SK-N-SH treated with all-trans-retinoic acid at 6 μM for 48 hours (cell line): ENCODE measurements around the gene CRADD.

Source experiments
- ATAC-seq: fragments of 200-7000 bp; cut with Tn5 transposase; 3 replicates; pipeline ENCODE4 v1.9.1; 2020; ENCODE audit warnings: mild to moderate bottlenecking, moderate library complexity
- ARNTL ChIP-seq: fragments of 450-650 bp; formaldehyde crosslinking; IDR thresholded peaks from 2 replicates; pipeline ENCODE4 v1.5.0; 2020; ENCODE audit warnings: low read depth, mild to moderate bottlenecking, moderate library complexity, borderline replicate concordance
- BACH2 ChIP-seq: fragments of 250-450 bp; sonication (Bioruptor Pico); IDR thresholded peaks from 2 replicates; pipeline ENCODE4 v1.9.0; 2021; ENCODE audit warnings: mild to moderate bottlenecking, borderline replicate concordance
- CSRNP3 ChIP-seq: fragments of 250-450 bp; sonication (Bioruptor Pico); IDR thresholded peaks from 2 replicates; pipeline ENCODE4 v1.5.1; 2021; ENCODE audit warnings: mild to moderate bottlenecking, moderate library complexity
- GLIS3 ChIP-seq: fragments of 250-450 bp; sonication (Bioruptor Pico); IDR thresholded peaks from 2 replicates; pipeline ENCODE4 v1.5.0; 2020; ENCODE audit warnings: mild to moderate bottlenecking, moderate library complexity
- ISL1 ChIP-seq: fragments of 250-450 bp; sonication (Bioruptor Pico); IDR thresholded peaks from 2 replicates; pipeline ENCODE4 v2.1.2; 2022; ENCODE audit warnings: mild to moderate bottlenecking, moderate library complexity
- OSR1 ChIP-seq: fragments of 250-450 bp; sonication (Bioruptor Pico); IDR thresholded peaks from 2 replicates; pipeline ENCODE4 v1.8.0; 2022; ENCODE audit warnings: moderate library complexity, mild to moderate bottlenecking, inconsistent platforms
- PPARA ChIP-seq: fragments of 250-450 bp; sonication (Bioruptor Pico); IDR thresholded peaks from 2 replicates; pipeline ENCODE4 v1.5.0; 2020; ENCODE audit warnings: mild to moderate bottlenecking, borderline replicate concordance
- RARB ChIP-seq: fragments of 250-450 bp; sonication (Bioruptor Pico); IDR thresholded peaks from 2 replicates; pipeline ENCODE4 v1.8.0; 2021; ENCODE audit warnings: mild to moderate bottlenecking, moderate library complexity
- SNAI2 ChIP-seq: fragments of 250-450 bp; sonication (Bioruptor Pico); IDR thresholded peaks from 2 replicates; pipeline ENCODE4 v1.5.0; 2020; ENCODE audit warnings: mild to moderate bottlenecking, moderate library complexity
- TCF4 ChIP-seq: fragments of 250-450 bp; sonication (Bioruptor Pico); IDR thresholded peaks from 2 replicates; pipeline ENCODE4 v1.8.0; 2021; ENCODE audit warnings: mild to moderate bottlenecking, moderate library complexity, borderline replicate concordance
- TOX ChIP-seq: fragments of 250-450 bp; sonication (Bioruptor Pico); IDR thresholded peaks from 2 replicates; pipeline ENCODE4 v1.8.0; 2021; ENCODE audit warnings: mild to moderate bottlenecking, moderate library complexity, borderline replicate concordance
- ZFP3 ChIP-seq: fragments of 250-450 bp; sonication (Bioruptor Pico); IDR thresholded peaks from 2 replicates; pipeline ENCODE4 v1.5.0; 2020; ENCODE audit warnings: mild to moderate bottlenecking, moderate library complexity
- ZFP30 ChIP-seq: fragments of 450-650 bp; formaldehyde crosslinking; IDR thresholded peaks from 2 replicates; pipeline ENCODE4 v1.5.0; 2022; ENCODE audit warnings: mild to moderate bottlenecking, moderate library complexity
- ZNF565 ChIP-seq: fragments of 450-650 bp; formaldehyde crosslinking; conservative IDR thresholded peaks from 2 replicates; pipeline ENCODE4 v1.5.0; 2020; ENCODE audit warnings: low read depth, mild to moderate bottlenecking, moderate library complexity
- ZNF70 ChIP-seq: fragments of 450-650 bp; formaldehyde crosslinking; IDR thresholded peaks from 2 replicates; pipeline ENCODE4 v1.5.0; 2020; ENCODE audit warnings: mild to moderate bottlenecking, moderate library complexity
- ZNF8 ChIP-seq: fragments of 450-650 bp; formaldehyde crosslinking; IDR thresholded peaks from 2 replicates; pipeline ENCODE4 v1.5.0; 2020; ENCODE audit warnings: mild to moderate bottlenecking, moderate library complexity
- TF ChIP-seq, protein P1 (sequence below): fragments of 250-450 bp; sonication (Bioruptor Pico); IDR thresholded peaks from 2 replicates; pipeline ENCODE4 v1.8.0; 2020; ENCODE audit warnings: mild to moderate bottlenecking, moderate library complexity, borderline replicate concordance
- TF ChIP-seq, protein P2 (sequence below): fragments of 250-450 bp; sonication (Bioruptor Pico); IDR thresholded peaks from 2 replicates; pipeline ENCODE4 v1.8.0; 2021; ENCODE audit warnings: low read depth, mild to moderate bottlenecking, moderate library complexity, borderline replicate concordance
- TF ChIP-seq, protein P3 (sequence below): fragments of 250-450 bp; sonication (Bioruptor Pico); IDR thresholded peaks from 2 replicates; pipeline ENCODE4 v1.5.0; 2020; ENCODE audit warnings: mild to moderate bottlenecking, moderate library complexity
- TF ChIP-seq, protein P4 (sequence below): fragments of 250-450 bp; sonication (Bioruptor Pico); IDR thresholded peaks from 2 replicates; pipeline ENCODE4 v1.5.1; 2020; ENCODE audit warnings: low read depth, mild to moderate bottlenecking, moderate library complexity

CRADD gene

GRCh38 chr12:93634416-93634815 lies 42.8 kb upstream of the CRADD start:
- TF ChIP-seq ARNTL (CRISPR knock-in tag), result no peak
- TF ChIP-seq CSRNP3 (CRISPR knock-in tag), result no peak
- no peak for TF ChIP-seq ZNF565 (CRISPR knock-in tag)
- no peak for TF ChIP-seq SNAI2 (CRISPR knock-in tag)
- no peak for TF ChIP-seq ZFP30 (CRISPR knock-in tag)
- TF ChIP-seq, protein P1, sequence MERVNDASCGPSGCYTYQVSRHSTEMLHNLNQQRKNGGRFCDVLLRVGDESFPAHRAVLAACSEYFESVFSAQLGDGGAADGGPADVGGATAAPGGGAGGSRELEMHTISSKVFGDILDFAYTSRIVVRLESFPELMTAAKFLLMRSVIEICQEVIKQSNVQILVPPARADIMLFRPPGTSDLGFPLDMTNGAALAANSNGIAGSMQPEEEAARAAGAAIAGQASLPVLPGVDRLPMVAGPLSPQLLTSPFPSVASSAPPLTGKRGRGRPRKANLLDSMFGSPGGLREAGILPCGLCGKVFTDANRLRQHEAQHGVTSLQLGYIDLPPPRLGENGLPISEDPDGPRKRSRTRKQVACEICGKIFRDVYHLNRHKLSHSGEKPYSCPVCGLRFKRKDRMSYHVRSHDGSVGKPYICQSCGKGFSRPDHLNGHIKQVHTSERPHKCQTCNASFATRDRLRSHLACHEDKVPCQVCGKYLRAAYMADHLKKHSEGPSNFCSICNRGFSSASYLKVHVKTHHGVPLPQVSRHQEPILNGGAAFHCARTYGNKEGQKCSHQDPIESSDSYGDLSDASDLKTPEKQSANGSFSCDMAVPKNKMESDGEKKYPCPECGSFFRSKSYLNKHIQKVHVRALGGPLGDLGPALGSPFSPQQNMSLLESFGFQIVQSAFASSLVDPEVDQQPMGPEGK (CRISPR knock-in tag), result no peak
- no peak for TF ChIP-seq TOX (CRISPR knock-in tag)
- TF ChIP-seq, protein P2, sequence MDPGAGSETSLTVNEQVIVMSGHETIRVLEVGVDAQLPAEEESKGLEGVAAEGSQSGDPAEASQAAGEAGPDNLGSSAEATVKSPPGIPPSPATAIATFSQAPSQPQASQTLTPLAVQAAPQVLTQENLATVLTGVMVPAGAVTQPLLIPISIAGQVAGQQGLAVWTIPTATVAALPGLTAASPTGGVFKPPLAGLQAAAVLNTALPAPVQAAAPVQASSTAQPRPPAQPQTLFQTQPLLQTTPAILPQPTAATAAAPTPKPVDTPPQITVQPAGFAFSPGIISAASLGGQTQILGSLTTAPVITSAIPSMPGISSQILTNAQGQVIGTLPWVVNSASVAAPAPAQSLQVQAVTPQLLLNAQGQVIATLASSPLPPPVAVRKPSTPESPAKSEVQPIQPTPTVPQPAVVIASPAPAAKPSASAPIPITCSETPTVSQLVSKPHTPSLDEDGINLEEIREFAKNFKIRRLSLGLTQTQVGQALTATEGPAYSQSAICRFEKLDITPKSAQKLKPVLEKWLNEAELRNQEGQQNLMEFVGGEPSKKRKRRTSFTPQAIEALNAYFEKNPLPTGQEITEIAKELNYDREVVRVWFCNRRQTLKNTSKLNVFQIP (CRISPR knock-in tag), result no peak
- TF ChIP-seq GLIS3 (CRISPR knock-in tag), result no peak
- no peak for TF ChIP-seq BACH2
- no peak for TF ChIP-seq OSR1 (CRISPR knock-in tag)
- TF ChIP-seq TCF4 (CRISPR knock-in tag), result no peak
- TF ChIP-seq, protein P3, sequence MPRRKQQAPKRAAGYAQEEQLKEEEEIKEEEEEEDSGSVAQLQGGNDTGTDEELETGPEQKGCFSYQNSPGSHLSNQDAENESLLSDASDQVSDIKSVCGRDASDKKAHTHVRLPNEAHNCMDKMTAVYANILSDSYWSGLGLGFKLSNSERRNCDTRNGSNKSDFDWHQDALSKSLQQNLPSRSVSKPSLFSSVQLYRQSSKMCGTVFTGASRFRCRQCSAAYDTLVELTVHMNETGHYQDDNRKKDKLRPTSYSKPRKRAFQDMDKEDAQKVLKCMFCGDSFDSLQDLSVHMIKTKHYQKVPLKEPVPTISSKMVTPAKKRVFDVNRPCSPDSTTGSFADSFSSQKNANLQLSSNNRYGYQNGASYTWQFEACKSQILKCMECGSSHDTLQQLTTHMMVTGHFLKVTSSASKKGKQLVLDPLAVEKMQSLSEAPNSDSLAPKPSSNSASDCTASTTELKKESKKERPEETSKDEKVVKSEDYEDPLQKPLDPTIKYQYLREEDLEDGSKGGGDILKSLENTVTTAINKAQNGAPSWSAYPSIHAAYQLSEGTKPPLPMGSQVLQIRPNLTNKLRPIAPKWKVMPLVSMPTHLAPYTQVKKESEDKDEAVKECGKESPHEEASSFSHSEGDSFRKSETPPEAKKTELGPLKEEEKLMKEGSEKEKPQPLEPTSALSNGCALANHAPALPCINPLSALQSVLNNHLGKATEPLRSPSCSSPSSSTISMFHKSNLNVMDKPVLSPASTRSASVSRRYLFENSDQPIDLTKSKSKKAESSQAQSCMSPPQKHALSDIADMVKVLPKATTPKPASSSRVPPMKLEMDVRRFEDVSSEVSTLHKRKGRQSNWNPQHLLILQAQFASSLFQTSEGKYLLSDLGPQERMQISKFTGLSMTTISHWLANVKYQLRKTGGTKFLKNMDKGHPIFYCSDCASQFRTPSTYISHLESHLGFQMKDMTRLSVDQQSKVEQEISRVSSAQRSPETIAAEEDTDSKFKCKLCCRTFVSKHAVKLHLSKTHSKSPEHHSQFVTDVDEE (CRISPR knock-in tag), result no peak
- TF ChIP-seq, protein P4, sequence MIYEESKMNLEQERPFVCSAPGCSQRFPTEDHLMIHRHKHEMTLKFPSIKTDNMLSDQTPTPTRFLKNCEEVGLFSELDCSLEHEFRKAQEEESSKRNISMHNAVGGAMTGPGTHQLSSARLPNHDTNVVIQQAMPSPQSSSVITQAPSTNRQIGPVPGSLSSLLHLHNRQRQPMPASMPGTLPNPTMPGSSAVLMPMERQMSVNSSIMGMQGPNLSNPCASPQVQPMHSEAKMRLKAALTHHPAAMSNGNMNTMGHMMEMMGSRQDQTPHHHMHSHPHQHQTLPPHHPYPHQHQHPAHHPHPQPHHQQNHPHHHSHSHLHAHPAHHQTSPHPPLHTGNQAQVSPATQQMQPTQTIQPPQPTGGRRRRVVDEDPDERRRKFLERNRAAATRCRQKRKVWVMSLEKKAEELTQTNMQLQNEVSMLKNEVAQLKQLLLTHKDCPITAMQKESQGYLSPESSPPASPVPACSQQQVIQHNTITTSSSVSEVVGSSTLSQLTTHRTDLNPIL (CRISPR knock-in tag), result no peak
- no peak for TF ChIP-seq ISL1 (CRISPR knock-in tag)
- ATAC-seq, result peak; percentile 33; the same call in 1 of the 3 replicates

DNA sequence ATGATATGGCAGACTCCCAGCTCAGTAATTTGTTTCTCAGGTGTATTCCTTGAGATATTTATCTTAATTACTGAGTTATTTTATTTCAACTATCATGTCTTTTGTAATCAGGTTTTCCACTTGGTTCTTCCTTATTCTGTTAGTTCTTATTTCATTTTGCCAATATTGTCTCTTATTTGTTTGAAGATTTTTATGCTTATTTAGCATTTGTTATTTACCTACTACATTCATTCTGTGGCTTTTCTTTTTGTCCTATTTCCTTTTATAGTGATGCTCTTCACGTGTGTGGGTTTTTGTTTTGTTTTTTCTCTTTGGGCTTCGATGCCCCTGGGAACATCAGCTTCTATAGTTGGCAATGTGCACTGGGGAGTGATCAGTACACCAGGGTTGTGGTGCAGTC lies 40.5 kb upstream of the CRADD start:
- TF ChIP-seq OSR1 (CRISPR knock-in tag) (no peak), TOX (CRISPR knock-in tag) (no peak), ZFP3 (CRISPR knock-in tag) (no peak), ZNF70 (no peak), ZNF565 (CRISPR knock-in tag) (no peak), ZNF8 (CRISPR knock-in tag) (no peak), GLIS3 (CRISPR knock-in tag) (no peak), ARNTL (CRISPR knock-in tag) (no peak), BACH2 (no peak)
- TF ChIP-seq, protein P4 (CRISPR knock-in tag), result no peak
- TF ChIP-seq, all 23 proteins: peak for 0
- ATAC-seq, result no peak

GRCh38 chr12:93638095-93638494 lies 39.1 kb upstream of the CRADD start:
- no peak for ATAC-seq
- TF ChIP-seq ZNF565 (CRISPR knock-in tag) (no peak), ISL1 (CRISPR knock-in tag) (no peak), OSR1 (CRISPR knock-in tag) (no peak), TOX (CRISPR knock-in tag) (no peak), TCF4 (CRISPR knock-in tag) (no peak), PPARA (no peak), SNAI2 (CRISPR knock-in tag) (no peak), ZFP3 (CRISPR knock-in tag) (no peak), GLIS3 (CRISPR knock-in tag) (no peak), RARB (CRISPR knock-in tag) (no peak), ARNTL (CRISPR knock-in tag) (no peak)
- TF ChIP-seq, protein P4 (CRISPR knock-in tag), result no peak
- TF ChIP-seq, protein P3 (CRISPR knock-in tag), result no peak
